Glutamatergic neuron (in vitro differentiated cells): ENCODE measurements around the gene PRDM10. TPM values are rescaled to one million over a fixed set of nuclear protein-coding genes. Genes with fewer than 3 reads are reported as not detected.
"Not testable (repeated sequence)": the region's sequence is repeated elsewhere in the genome, so short reads cannot be mapped to it uniquely, and the experiment has no call there.

Source experiments
- DNase-seq: peaks from one replicate; pipeline ENCODE4 v3.0.0; 2022
- H3K27ac Mint-ChIP-seq: one replicate; pipeline ENCODE4 v1.8.0; 2020; ENCODE audit warnings: mild to moderate bottlenecking, mixed read lengths, inconsistent platforms; ENCODE audit not compliant: unreplicated experiment
- H3K27me3 Mint-ChIP-seq: one replicate; pipeline ENCODE4 v1.8.0; 2020; ENCODE audit warnings: mild to moderate bottlenecking, moderate library complexity, mixed read lengths, inconsistent platforms; ENCODE audit not compliant: unreplicated experiment
- H3K36me3 Mint-ChIP-seq: one replicate; pipeline ENCODE4 v1.8.0; 2020; ENCODE audit warnings: mild to moderate bottlenecking, mixed read lengths, inconsistent platforms; ENCODE audit not compliant: unreplicated experiment
- H3K4me1 Mint-ChIP-seq: one replicate; pipeline ENCODE4 v1.8.0; 2020; ENCODE audit warnings: mild to moderate bottlenecking, low read depth, mixed read lengths, inconsistent platforms; ENCODE audit not compliant: unreplicated experiment
- H3K4me3 Mint-ChIP-seq: one replicate; pipeline ENCODE4 v1.8.0; 2020; ENCODE audit warnings: mild to moderate bottlenecking, mixed read lengths, inconsistent platforms; ENCODE audit not compliant: unreplicated experiment
- H3K9me3 Mint-ChIP-seq: one replicate; pipeline ENCODE4 v1.8.0; 2020; ENCODE audit warnings: mild to moderate bottlenecking, moderate library complexity, mixed read lengths, inconsistent platforms; ENCODE audit not compliant: unreplicated experiment
- total RNA-seq: library from RNA; stranded (reverse); fragmentation: NEBNext Ultra II Directional; extraction: Animal tissue kit (Norgen Biotek cat#: 25700); gene quantifications from one replicate; pipeline ENCODE4 v1.2.1, GENCODE V29; 2021; ENCODE audit not compliant: unreplicated experiment
- TF ChIP-seq, protein P1 (sequence below): fragments of 200-600 bp; sonication (generic); IDR thresholded peaks from one replicate; pipeline ENCODE4 v1.5.0; 2021; ENCODE audit not compliant: partially characterized antibody, unreplicated experiment

The PRDM10 gene
- total RNA-seq, 1 donor from 2014 or later = 19.8 TPM

GRCh38 chr11:129885381-129885780 is 117.3 kb downstream of the PRDM10 start:
- Mint-ChIP-seq H3K27ac (no peak overlapping the region), H3K36me3 (peaks cover 5% of the 10 kb centered on the region), H3K9me3 (no peaks in the 10 kb centered on the region), H3K4me1 (no peaks in the 10 kb centered on the region), H3K27me3 (no peaks in the 10 kb centered on the region), H3K4me3 (no peak overlapping the region)
- TF ChIP-seq, protein P1, sequence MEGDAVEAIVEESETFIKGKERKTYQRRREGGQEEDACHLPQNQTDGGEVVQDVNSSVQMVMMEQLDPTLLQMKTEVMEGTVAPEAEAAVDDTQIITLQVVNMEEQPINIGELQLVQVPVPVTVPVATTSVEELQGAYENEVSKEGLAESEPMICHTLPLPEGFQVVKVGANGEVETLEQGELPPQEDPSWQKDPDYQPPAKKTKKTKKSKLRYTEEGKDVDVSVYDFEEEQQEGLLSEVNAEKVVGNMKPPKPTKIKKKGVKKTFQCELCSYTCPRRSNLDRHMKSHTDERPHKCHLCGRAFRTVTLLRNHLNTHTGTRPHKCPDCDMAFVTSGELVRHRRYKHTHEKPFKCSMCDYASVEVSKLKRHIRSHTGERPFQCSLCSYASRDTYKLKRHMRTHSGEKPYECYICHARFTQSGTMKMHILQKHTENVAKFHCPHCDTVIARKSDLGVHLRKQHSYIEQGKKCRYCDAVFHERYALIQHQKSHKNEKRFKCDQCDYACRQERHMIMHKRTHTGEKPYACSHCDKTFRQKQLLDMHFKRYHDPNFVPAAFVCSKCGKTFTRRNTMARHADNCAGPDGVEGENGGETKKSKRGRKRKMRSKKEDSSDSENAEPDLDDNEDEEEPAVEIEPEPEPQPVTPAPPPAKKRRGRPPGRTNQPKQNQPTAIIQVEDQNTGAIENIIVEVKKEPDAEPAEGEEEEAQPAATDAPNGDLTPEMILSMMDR = no peak
- DNase-seq = no peak

- Mint-ChIP-seq H3K4me1 (no peaks in the 10 kb centered on the region), H3K9me3 (no peaks in the 10 kb centered on the region), H3K27ac (no peak overlapping the region), H3K36me3 (peaks cover 3% of the 10 kb centered on the region), H3K27me3 (no peaks in the 10 kb centered on the region), H3K4me3 (no peak overlapping the region)
- TF ChIP-seq, protein P1 = no peak
- no peak for DNase-seq
Measured at GRCh38 chr11:129884581-129884980, 118.1 kb downstream of the PRDM10 start.

GRCh38 chr11:129881570-129882170 is 121.0 kb downstream of the PRDM10 start:
- Mint-ChIP-seq H3K27ac (no peak overlapping the region), H3K9me3 (no peaks in the 10 kb centered on the region), H3K36me3 (no peaks in the 10 kb centered on the region)

DNA sequence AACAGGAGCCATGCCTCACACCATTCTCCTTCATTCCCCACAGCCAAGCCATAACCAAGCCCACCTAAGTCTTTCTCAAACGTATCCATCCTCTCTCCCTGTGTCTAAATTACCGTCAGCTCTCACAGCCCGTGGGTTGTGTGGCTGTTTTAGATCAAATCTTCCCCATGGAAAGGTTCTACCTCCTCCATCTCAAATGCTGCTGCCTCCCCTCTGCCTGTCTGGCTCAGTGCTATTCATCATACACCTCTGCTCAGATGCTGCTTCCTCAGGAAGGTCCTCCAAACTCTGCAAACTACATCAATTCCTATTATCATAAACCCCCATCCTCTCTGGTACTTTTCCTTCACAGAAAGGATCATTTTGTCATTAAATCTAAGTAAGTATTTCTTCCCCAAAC is 122.3 kb downstream of the PRDM10 start:
- no peaks in the 10 kb centered on the region for H3K4me1 Mint-ChIP-seq
- no peak for DNase-seq
- H3K27me3 Mint-ChIP-seq = no peaks in the 10 kb centered on the region
- no peak overlapping the region for H3K27ac Mint-ChIP-seq
- TF ChIP-seq, protein P1 = no peak
- H3K9me3 Mint-ChIP-seq = no peaks in the 10 kb centered on the region
- no peak overlapping the region for H3K4me3 Mint-ChIP-seq
- H3K36me3 Mint-ChIP-seq = no peaks in the 10 kb centered on the region

More at GRCh38 chr11:129881570-129882170, 121.0 kb downstream of the PRDM10 start:
- Mint-ChIP-seq H3K4me3 (no peak overlapping the region), H3K27me3 (no peaks in the 10 kb centered on the region), H3K4me1 (no peaks in the 10 kb centered on the region)
- DNase-seq = peak; percentile 73
- TF ChIP-seq, protein P1 = peak; percentile 76

DNA sequence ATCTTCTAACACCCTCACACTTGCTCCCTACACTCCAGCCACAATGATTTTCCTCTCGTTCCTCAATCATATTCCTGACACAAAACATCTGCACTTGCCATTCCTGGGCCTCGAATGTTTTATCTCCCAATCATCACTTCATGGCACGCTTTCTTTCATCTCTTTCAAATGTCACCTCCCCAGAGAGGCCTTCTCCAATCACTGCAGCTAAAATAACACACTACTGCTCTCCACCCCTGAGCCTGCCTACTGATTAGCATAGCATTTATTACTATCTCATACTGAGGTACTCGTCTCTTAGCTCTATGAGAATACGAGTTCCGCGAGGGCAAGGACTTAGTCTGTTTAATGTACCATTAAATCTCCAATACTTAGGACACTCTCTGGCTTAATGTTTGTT is 130.7 kb downstream of the PRDM10 start:
- Mint-ChIP-seq H3K27ac (peak overlapping the region; percentile 1), H3K4me1 (no peaks in the 10 kb centered on the region), H3K9me3 (no peaks in the 10 kb centered on the region), H3K27me3 (no peaks in the 10 kb centered on the region), H3K4me3 (no peak overlapping the region), H3K36me3 (peaks cover 4% of the 10 kb centered on the region)
- TF ChIP-seq, protein P1 = no peak
- no peak for DNase-seq

- not testable (repeated sequence) for H3K4me3 Mint-ChIP-seq, H3K27ac Mint-ChIP-seq, DNase-seq, H3K9me3 Mint-ChIP-seq, H3K27me3 Mint-ChIP-seq, H3K4me1 Mint-ChIP-seq, H3K36me3 Mint-ChIP-seq
Measured at GRCh38 chr11:129868626-129869025, 134.0 kb downstream of the PRDM10 start.
